GM12878 (cell line): ENCODE measurements around the gene TDO2. TPM values are rescaled to one million over a fixed set of nuclear protein-coding genes. Genes with fewer than 3 reads are reported as not detected.

Experiments
- ATAC-seq: fragments of 200-7000 bp; cut with Tn5 transposase; 3 replicates; pipeline ENCODE4 v1.9.1; 2020; ENCODE audit warnings: mild to moderate bottlenecking, moderate library complexity
- BruUV-seq: library from RNA; stranded (reverse); fragments of 400-500 nt; replicated peaks from 2 replicates; lab custom pipeline; 2021; lab: Mats Ljungman, UMichigan
- CTCF ChIA-PET: fragments of 300-600 bp; sonication (Branson Sonifier 250); formaldehyde crosslinking; extraction: SDS; loops from one replicate; lab custom pipeline; 2021; ENCODE audit warnings: inconsistent platforms; lab: Yijun Ruan, JAX
- POLR2A ChIA-PET: fragments of 350-600 bp; formaldehyde crosslinking; extraction: SDS; loops from one replicate; lab custom pipeline; 2021; ENCODE audit warnings: inconsistent platforms; lab: Charles Lee
- RAD21 ChIA-PET: fragments of 300-600 bp; sonication (Branson Sonifier 250); formaldehyde crosslinking; loops from one replicate; lab custom pipeline; 2023; ENCODE audit warnings: antibody characterized with exemption; ENCODE audit not compliant: unreplicated experiment; lab: Charles Lee
- SMC1A ChIA-PET: fragments of 300-600 bp; sonication (Branson Sonifier 250); formaldehyde crosslinking; loops from one replicate; lab custom pipeline; 2023; ENCODE audit not compliant: unreplicated experiment, uncharacterized antibody; lab: Charles Lee
- DNase-seq: peaks from one replicate; pipeline ENCODE4 v3.0.0-alpha.2; 2011; ENCODE audit warnings: low read depth, low spot score
- FAIRE-seq: peaks from 3 replicates; lab custom pipeline; 2011; peaks lifted over from hg19 to GRCh38; lab: Jason Lieb, UNC
- H2AFZ ChIP-seq: 2 replicates; pipeline ENCODE4 v1.6.0; 2011; ENCODE audit warnings: low read depth, low read length, control low read depth; ENCODE audit not compliant: control insufficient read depth
- H3K27ac ChIP-seq: 2 replicates; pipeline ENCODE4 v1.5.1; 2011; ENCODE audit warnings: control low read depth; ENCODE audit not compliant: control insufficient read depth, insufficient read depth
- H3K27me3 ChIP-seq, 2 experiments: replicated peaks in 1 of 2; 2 replicates each; pipeline versions ENCODE4 v1.6.0 to v1.6.1; 2011; ENCODE audit warnings: low read length in 1 of 2; ENCODE audit not compliant: control insufficient read depth in 2 of 2, insufficient read depth in 2 of 2
- H3K36me3 ChIP-seq, 2 experiments: 2 replicates each; pipeline ENCODE4 v1.5.1; 2011; ENCODE audit warnings: low read length in 1 of 2; ENCODE audit not compliant: control insufficient read depth in 2 of 2, insufficient read depth in 2 of 2
- H3K4me1 ChIP-seq: 2 replicates; pipeline ENCODE4 v1.6.1; 2011; ENCODE audit warnings: mild to moderate bottlenecking, low read length, moderate library complexity, mixed read lengths; ENCODE audit not compliant: control insufficient read depth, insufficient read depth
- H3K4me2 ChIP-seq: 2 replicates; pipeline ENCODE4 v1.6.0; 2011; ENCODE audit warnings: control low read depth; ENCODE audit not compliant: control insufficient read depth, insufficient read depth
- H3K4me3 ChIP-seq: fragments of 200-600 bp; sonication (generic); 2 replicates; pipeline ENCODE4 v1.5.1; 2016
- H3K79me2 ChIP-seq: 2 replicates; pipeline ENCODE4 v1.6.0; 2011; ENCODE audit warnings: low read length; ENCODE audit not compliant: control insufficient read depth, insufficient read depth
- H3K9ac ChIP-seq: 2 replicates; pipeline ENCODE4 v1.8.0; 2011; ENCODE audit warnings: low read length, control low read depth, mixed read lengths; ENCODE audit not compliant: control insufficient read depth, insufficient read depth
- H3K9me3 ChIP-seq: replicated peaks from 3 replicates; pipeline ENCODE4 v1.5.1; 2011; ENCODE audit warnings: mild to moderate bottlenecking, low read length; ENCODE audit not compliant: control insufficient read depth, insufficient read depth
- H4K20me1 ChIP-seq: 2 replicates; pipeline ENCODE4 v1.6.0; 2011; ENCODE audit not compliant: control insufficient read depth, insufficient read depth
- ATF3 ChIP-seq: IDR thresholded peaks from 2 replicates; pipeline ENCODE4 v1.6.1; 2011; ENCODE audit warnings: low read depth, mild to moderate bottlenecking, low read length, moderate library complexity, borderline replicate concordance; ENCODE audit errors: extremely low read depth
- CBX5 ChIP-seq: sonication (generic); IDR thresholded peaks from 2 replicates; pipeline ENCODE4 v1.6.1; 2016; ENCODE audit warnings: low read depth, moderate library complexity, mild to moderate bottlenecking, inconsistent platforms
- ETV6 ChIP-seq, 2 experiments: fragments of 450-650 bp in 1 of 2; IDR thresholded peaks in 1 of 2; conservative IDR thresholded peaks in 1 of 2; 2 replicates each; pipeline ENCODE4 v1.6.1; 2014; ENCODE audit warnings: antibody characterized with exemption in 1 of 2, borderline replicate concordance in 1 of 2, low read depth in 1 of 2, mild to moderate bottlenecking in 1 of 2, moderate library complexity in 1 of 2
- KAT2A ChIP-seq: conservative IDR thresholded peaks from 2 replicates; pipeline ENCODE4 v1.6.1; 2011; ENCODE audit warnings: low read depth, low read length; ENCODE audit not compliant: control insufficient read depth
- KLF5 ChIP-seq: fragments of 450-650 bp; IDR thresholded peaks from 2 replicates; pipeline ENCODE4 v1.6.1; 2014; ENCODE audit warnings: mild to moderate bottlenecking; ENCODE audit not compliant: partially characterized antibody
- MXI1 ChIP-seq: fragments of 150-350 bp; IDR thresholded peaks from 2 replicates; pipeline ENCODE4 v1.6.1; 2011; ENCODE audit warnings: low read depth, mild to moderate bottlenecking, inconsistent platforms, low read length, improper control_type of control experiment
- NBN ChIP-seq: fragments of 450-650 bp; IDR thresholded peaks from 2 replicates; pipeline ENCODE4 v1.6.1; 2016
- NR2C1 ChIP-seq: fragments of 450-650 bp; IDR thresholded peaks from 2 replicates; pipeline ENCODE4 v1.6.1; 2017; ENCODE audit warnings: antibody characterized with exemption, mild to moderate bottlenecking, moderate library complexity
- PAX5 ChIP-seq: IDR thresholded peaks from 2 replicates; pipeline ENCODE4 v1.6.1; 2011; ENCODE audit warnings: low read depth, low read length, borderline replicate concordance
- RAD21 ChIP-seq: IDR thresholded peaks from 2 replicates; pipeline ENCODE4 v1.6.1; 2011; ENCODE audit warnings: mild to moderate bottlenecking, low read depth, low read length, moderate library complexity; ENCODE audit not compliant: insufficient read depth
- RCOR1 ChIP-seq: conservative IDR thresholded peaks from 2 replicates; pipeline ENCODE4 v1.6.1; 2012; ENCODE audit warnings: low read depth, low read length, improper control_type of control experiment
- STAT3 ChIP-seq: IDR thresholded peaks from 2 replicates; pipeline ENCODE4 v1.6.1; 2011; ENCODE audit warnings: low read depth, low read length, improper control_type of control experiment
- TARDBP ChIP-seq: IDR thresholded peaks from 2 replicates; pipeline ENCODE4 v1.6.1; 2016; ENCODE audit warnings: borderline replicate concordance
- TCF12 ChIP-seq: IDR thresholded peaks from 2 replicates; pipeline ENCODE4 v1.6.1; 2011; ENCODE audit warnings: low read depth, mild to moderate bottlenecking, low read length
- ZNF217 ChIP-seq: fragments of 450-650 bp; IDR thresholded peaks from 2 replicates; pipeline ENCODE4 v1.6.1; 2017; ENCODE audit warnings: antibody characterized with exemption, mild to moderate bottlenecking
- WGBS: methylation state at CpG from one replicate; pipeline ENCODE4 v1.1.6; 2016; ENCODE audit warnings: low lambda C conversion rate; ENCODE audit not compliant: insufficient replicate concordance, insufficient coverage; ENCODE audit errors: missing lambda C conversion rate; 5-methylcytosine and 5-hydroxymethylcytosine counted together
- in situ Hi-C: fragments of 300-500 bp; cut with MboI; formaldehyde crosslinking; loops from 9 replicates; pipeline ENCODE4 v1.14.3; 2018; ENCODE audit warnings: mixed read lengths
- intact Hi-C: fragments of 100-400 bp; cut with micrococcal nuclease; formaldehyde crosslinking; loops from one replicate; pipeline ENCODE4 v1.14.2; 2022; ENCODE audit not compliant: unreplicated experiment
- polyA plus RNA-seq, 11 experiments: library from polyadenylated mRNA; depleted of rRNA in 4 of 11; unstranded in 6 of 11; stranded (reverse) in 5 of 11; fragments of >200 nt; fragmentation: Nextera tagmentation in 4 of 11; fragmentation: Illumina TruSeq in 1 of 11; extraction: Ambion mirVana in 4 of 11; extraction: Trizol in 1 of 11; gene quantifications; 1 replicate in 1 of 11; 2 replicates in 10 of 11; pipeline versions ENCODE4 v1.2.1 to v1.2.3, GENCODE V29; 2011 to 2016; ENCODE audit warnings: inconsistent platforms in 2 of 11, missing spikeins in 2 of 11, low read depth in 1 of 11
- total RNA-seq, 4 experiments: library from RNA; depleted of rRNA in 3 of 4; stranded (reverse); fragments of >200 nt in 3 of 4; fragmentation: Illumina TruSeq in 1 of 4; extraction: Trizol in 1 of 4; gene quantifications; 2 replicates each; pipeline versions ENCODE4 v1.2.1 to v1.2.3, GENCODE V29; 2013 to 2021
- TF ChIP-seq, protein P1 (sequence below): fragments of 150-350 bp; IDR thresholded peaks from 2 replicates; pipeline ENCODE4 v1.6.1; 2016; ENCODE audit warnings: low read depth, low read length

The TDO2 gene
- total and polyA plus RNA-seq, 10 of the 15 experiments (the other 5 are each of a cell fraction or from before 2014, with no cell fraction given), result 0.12 to 1.5 (median 0.23) TPM; not detected in 1

GRCh38 chr4:155889946-155890345 is 13.6 kb upstream of the TDO2 start:
- H3K4me2 ChIP-seq, result no peak overlapping the region
- ChIA-PET POLR2A (interaction anchor here (0.7 to 2.1 kb wide), 6 partner anchors 9 to 62 kb away, joined by 3 to 7 read pairs (median 3); no protein-coding TSS in a partner anchor), SMC1A (interaction anchor here (0.8 to 2.9 kb wide), 13 partner anchors 8 to 260 kb away, joined by 3 to 13 read pairs (median 4); partner anchors contain the start of gene TDO2), RAD21 (interaction anchor here (1.0 to 1.9 kb wide), 7 partner anchors 9 to 84 kb away, joined by 3 to 12 read pairs (median 3); partner anchors contain the start of genes CTSO and TDO2)
- no peaks in the 10 kb centered on the region for H3K27me3 ChIP-seq
- ATAC-seq, result peak; percentile 11; the same call in 1 of the 3 replicates
- H3K4me1 ChIP-seq, result no peaks in the 10 kb centered on the region
- in situ Hi-C loops, result no loop called here
- no TSS peak for BruUV-seq
- TF ChIP-seq ZNF217, result no peak
- no peak for TF ChIP-seq NR2C1
- TF ChIP-seq NBN, result no peak
- no peak for TF ChIP-seq ETV6 (conservative IDR thresholded peaks at IDR 0.05 in 1 of 2, IDR thresholded peaks at IDR 0.05 in 1 of 2; ENCODE audit: borderline replicate concordance in 1 of 2, low read depth in 1 of 2)
- TF ChIP-seq KLF5, result no peak
- TF ChIP-seq RAD21, result no peak
- no peak for TF ChIP-seq MXI1
- TF ChIP-seq KAT2A, result no peak
- no peak for TF ChIP-seq ATF3
- no peak for TF ChIP-seq TCF12
- no peak for TF ChIP-seq STAT3
- TF ChIP-seq RCOR1, result no peak
- TF ChIP-seq, protein P1, sequence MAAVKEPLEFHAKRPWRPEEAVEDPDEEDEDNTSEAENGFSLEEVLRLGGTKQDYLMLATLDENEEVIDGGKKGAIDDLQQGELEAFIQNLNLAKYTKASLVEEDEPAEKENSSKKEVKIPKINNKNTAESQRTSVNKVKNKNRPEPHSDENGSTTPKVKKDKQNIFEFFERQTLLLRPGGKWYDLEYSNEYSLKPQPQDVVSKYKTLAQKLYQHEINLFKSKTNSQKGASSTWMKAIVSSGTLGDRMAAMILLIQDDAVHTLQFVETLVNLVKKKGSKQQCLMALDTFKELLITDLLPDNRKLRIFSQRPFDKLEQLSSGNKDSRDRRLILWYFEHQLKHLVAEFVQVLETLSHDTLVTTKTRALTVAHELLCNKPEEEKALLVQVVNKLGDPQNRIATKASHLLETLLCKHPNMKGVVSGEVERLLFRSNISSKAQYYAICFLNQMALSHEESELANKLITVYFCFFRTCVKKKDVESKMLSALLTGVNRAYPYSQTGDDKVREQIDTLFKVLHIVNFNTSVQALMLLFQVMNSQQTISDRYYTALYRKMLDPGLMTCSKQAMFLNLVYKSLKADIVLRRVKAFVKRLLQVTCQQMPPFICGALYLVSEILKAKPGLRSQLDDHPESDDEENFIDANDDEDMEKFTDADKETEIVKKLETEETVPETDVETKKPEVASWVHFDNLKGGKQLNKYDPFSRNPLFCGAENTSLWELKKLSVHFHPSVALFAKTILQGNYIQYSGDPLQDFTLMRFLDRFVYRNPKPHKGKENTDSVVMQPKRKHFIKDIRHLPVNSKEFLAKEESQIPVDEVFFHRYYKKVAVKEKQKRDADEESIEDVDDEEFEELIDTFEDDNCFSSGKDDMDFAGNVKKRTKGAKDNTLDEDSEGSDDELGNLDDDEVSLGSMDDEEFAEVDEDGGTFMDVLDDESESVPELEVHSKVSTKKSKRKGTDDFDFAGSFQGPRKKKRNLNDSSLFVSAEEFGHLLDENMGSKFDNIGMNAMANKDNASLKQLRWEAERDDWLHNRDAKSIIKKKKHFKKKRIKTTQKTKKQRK, result no peak
- TF ChIP-seq PAX5, result no peak
- no peak for TF ChIP-seq CBX5
- no peak for TF ChIP-seq TARDBP
- TF ChIP-seq, all 136 proteins: peak for 0
- Histone ChIP-seq H3K27ac (no peak overlapping the region), H3K4me3 (no peak overlapping the region), H3K9ac (no peak overlapping the region), H3K9me3 (no peaks in the 10 kb centered on the region), H4K20me1 (no peaks in the 10 kb centered on the region), H3K79me2 (no peaks in the 10 kb centered on the region), H3K36me3 (no peaks in the 10 kb centered on the region), H2AFZ (no peak overlapping the region)
- WGBS, result 19% methylated on average over 2 of the region's 2 CpGs
- no peak for FAIRE-seq
- intact Hi-C loops, result loop anchor here (5.0 kb wide), 2 partner anchors 78 to 307 kb away; no protein-coding TSS in a partner anchor
- no peak for DNase-seq
- CTCF ChIA-PET, result interaction anchor here (0.7 to 1.6 kb wide), 4 partner anchors 31 to 447 kb away, joined by 3 to 5 read pairs (median 4); no protein-coding TSS in a partner anchor
